C4-2B (cell line): ENCODE measurements around the gene PFKFB3.

Experiments used
- H3K27ac ChIP-seq: fragments of 450-650 bp; 2 replicates; pipeline ENCODE4 v1.5.1; 2017
- ZFX ChIP-seq: fragments of 450-650 bp; IDR thresholded peaks from 2 replicates; pipeline ENCODE4 v1.6.1; 2017
- TF ChIP-seq, protein P1 (sequence below): fragments of 450-650 bp; conservative IDR thresholded peaks from 2 replicates; pipeline ENCODE4 v1.5.1; 2017; ENCODE audit warnings: mild to moderate bottlenecking

The PFKFB3 gene

DNA sequence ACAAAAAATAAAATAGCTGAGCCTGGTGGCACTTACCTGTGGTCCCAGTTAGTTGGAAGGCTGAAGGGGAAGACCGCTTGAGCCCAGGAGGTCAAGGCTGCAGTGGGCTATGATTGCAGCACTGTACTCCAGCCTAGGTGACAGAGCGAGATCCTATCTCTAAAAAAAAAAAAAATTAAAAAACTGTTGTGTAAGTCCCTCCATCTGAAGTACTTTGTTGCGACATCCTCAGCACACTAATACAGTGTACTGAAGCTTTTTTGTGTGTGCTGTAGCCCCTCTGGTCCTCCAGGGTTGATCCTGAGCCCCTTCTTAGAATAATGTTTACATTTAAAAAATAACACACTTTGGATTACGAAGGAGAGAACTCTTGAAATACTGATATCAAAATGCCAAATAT is 71.3 kb downstream of the PFKFB3 start:
- TF ChIP-seq ZFX: no peak
- TF ChIP-seq, protein P1, sequence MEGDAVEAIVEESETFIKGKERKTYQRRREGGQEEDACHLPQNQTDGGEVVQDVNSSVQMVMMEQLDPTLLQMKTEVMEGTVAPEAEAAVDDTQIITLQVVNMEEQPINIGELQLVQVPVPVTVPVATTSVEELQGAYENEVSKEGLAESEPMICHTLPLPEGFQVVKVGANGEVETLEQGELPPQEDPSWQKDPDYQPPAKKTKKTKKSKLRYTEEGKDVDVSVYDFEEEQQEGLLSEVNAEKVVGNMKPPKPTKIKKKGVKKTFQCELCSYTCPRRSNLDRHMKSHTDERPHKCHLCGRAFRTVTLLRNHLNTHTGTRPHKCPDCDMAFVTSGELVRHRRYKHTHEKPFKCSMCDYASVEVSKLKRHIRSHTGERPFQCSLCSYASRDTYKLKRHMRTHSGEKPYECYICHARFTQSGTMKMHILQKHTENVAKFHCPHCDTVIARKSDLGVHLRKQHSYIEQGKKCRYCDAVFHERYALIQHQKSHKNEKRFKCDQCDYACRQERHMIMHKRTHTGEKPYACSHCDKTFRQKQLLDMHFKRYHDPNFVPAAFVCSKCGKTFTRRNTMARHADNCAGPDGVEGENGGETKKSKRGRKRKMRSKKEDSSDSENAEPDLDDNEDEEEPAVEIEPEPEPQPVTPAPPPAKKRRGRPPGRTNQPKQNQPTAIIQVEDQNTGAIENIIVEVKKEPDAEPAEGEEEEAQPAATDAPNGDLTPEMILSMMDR: no peak
- H3K27ac ChIP-seq: no peak overlapping the region

DNA sequence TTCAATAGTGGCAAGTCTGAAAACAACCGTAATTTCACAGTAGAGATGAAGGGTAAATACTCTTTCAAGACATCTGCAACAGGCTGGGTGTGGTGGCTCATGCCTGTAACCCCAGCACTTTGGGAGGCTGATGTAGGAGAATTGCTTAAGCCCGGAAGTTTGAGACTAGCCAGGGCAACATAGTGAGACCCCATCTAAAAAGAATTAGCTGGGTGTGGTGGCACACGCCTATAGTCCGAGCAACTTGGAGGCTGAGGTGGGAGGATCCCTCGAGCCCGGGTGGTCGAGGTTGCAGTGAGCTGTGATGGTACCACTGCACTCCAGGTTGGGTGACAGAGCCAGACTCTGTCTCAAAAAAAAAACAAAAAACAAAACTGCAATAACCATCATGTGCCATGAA is 71.8 kb downstream of the PFKFB3 start:
- H3K27ac ChIP-seq: no peak overlapping the region

DNA sequence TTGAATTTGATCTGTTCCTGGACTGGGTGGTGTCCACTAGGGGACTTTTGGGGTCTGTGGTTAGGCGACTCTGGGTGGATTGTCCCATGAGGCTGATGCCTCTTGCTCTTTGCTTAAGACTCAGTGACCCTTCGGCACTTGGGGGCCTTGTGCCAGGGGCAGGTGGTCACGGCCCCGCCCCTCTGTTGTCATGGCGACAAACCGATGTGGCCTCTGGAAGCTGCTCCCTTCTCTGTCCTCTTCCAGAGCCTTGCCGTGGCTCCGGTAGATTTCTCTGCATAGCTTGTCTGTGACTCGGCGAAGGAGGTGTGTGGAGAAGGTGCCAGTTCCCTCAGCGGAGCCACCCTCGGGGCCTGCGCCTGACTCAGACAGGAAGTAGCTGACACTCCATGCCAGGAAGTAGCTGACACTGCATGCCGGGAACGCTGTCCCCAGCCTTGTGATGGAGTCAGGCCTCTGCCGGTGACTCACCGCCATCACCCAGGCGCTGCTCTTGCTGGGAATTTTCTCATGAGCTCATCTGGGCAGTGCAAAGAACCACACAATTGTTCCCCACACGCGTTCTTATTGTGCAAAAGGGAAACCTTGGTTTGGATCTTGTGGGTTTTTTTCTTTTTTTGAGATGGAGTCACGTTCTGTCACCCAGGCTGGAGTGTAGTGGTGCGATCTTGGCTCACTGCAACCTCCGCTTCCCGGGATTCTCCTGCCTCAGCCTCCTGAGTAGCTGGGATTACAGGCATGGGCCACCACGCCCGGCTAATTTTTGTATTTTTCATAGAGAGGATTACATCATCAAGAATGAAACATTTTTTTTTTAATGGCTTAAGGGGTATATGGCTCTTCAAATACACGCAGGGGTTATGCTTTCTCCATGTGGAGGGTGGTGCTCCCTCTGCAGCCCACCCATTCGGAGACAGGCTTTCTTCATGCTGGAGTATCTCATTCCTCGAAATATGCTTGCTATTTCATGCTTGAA is 72.6 kb downstream of the PFKFB3 start:
- TF ChIP-seq ZFX: no peak
- TF ChIP-seq, protein P1: no peak
- H3K27ac ChIP-seq: no peak overlapping the region

More for the DNA sequence above, 71.8 kb downstream of the PFKFB3 start:
- TF ChIP-seq ZFX: no peak
- TF ChIP-seq, protein P1: no peak

DNA sequence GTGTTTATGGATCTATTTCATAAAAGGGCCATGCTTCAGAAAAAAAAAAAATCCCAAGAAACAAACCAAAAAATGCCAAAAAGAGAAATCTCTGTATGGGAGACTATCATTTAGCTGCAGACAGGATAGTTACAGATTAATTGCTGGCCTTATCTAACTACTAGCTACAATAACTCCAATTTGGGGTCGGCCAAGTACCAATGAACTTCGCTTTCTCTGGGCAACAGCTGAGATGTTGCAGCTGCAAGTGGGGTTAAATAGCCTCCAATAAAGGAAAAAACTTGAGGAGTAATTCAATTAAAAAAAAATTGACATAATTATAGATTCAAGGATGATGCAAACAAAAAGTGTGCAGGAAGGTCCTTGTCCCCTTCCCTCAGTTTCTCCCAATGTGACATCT is 73.6 kb downstream of the PFKFB3 start:
- no peak for TF ChIP-seq ZFX
- TF ChIP-seq, protein P1: no peak
- no peak overlapping the region for H3K27ac ChIP-seq

DNA sequence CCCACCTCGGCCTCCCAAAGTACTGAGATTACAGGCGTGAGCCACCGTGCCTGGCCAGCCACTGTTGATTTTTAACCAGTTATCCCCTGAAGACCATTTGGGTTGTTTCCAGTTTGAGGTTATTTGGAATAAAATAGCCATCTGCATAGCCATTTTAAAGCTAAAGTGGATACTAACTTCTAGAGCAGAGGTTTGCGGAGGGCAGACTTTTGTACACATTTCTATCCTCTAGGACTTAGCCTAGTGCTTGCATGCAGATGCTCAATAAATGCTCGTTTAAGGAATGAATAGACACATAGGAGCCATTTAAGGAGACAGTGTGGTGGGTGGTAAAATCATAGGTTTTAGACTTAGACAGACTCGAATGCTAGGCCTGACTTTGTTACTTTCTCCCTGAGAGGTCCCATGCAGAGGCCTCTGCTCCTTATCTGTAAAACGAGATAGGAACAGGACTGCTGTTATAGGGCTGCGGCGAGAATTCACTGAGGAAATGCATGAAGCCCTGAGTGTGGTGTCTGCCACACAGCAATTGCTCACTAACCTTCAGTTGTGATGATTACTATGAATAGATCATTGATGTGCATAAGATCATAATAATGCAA is 75.9 kb downstream of the PFKFB3 start:
- TF ChIP-seq, protein P1: no peak
- TF ChIP-seq ZFX: no peak
- no peak overlapping the region for H3K27ac ChIP-seq

DNA sequence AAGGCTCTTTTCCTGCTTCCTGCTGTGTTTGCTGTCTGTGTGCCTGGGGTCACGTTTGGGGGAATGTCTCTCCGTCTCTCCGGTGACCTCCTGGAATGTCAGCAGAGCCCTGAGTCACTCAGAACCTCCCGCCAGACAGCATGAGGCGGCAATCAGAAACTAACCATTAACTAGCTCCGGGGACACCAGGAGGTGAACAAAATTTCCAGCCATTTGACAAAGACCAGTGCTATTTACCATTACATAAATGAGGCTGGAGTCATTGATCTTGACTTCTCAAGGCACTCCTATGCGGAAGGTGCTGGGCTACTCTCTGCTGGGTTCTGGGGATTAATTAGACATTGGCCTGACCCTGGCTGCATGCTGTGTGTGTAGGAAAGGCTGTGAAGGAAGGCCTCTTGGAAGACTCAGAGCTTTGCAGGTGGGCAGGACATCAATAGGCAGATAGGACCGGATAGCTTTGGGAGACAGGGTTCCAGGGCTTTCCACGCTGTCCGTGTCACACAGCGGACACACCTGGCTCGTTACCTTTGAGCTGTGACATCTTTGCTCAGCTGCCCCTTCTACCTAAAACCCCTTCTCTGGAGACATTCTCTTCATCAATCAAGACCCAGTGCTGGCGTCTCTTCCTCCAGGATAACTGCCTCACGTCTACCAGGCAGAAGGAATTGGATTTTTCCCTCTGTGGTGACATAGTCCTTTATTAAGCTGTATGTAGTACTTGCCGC is 77.0 kb downstream of the PFKFB3 start:
- TF ChIP-seq, protein P1: no peak
- TF ChIP-seq ZFX: no peak
- no peak overlapping the region for H3K27ac ChIP-seq
